Peyer's patch (tissue), 4 donors: Measurements from ENCODE around the gene ADAMTSL2. TPM values are rescaled to one million over a fixed set of nuclear protein-coding genes. Genes with fewer than 3 reads are reported as not detected.

Experiments
- DNase-seq, 3 donors: peaks; one replicate each; pipeline ENCODE4 v3.0.0-alpha.2; 2017 to 2019
- H3K27ac ChIP-seq, 4 donors: fragments of 200-600 bp; sonication (generic); one replicate each; pipeline ENCODE4 v1.5.1; 2016 to 2019
- H3K27me3 ChIP-seq, 2 donors: fragments of 200-600 bp; sonication (generic); one replicate each; pipeline ENCODE4 v1.5.1; 2019
- H3K36me3 ChIP-seq, 3 donors: fragments of 200-600 bp; sonication (generic); one replicate each; pipeline ENCODE4 v1.5.1; 2016 to 2019
- H3K4me1 ChIP-seq, 4 donors: fragments of 200-600 bp; sonication (generic); one replicate each; pipeline ENCODE4 v1.5.1; 2016 to 2019
- H3K4me3 ChIP-seq, 4 donors: fragments of 200-600 bp; sonication (generic); 1 replicate in 3 of 4; 2 replicates in 1 of 4; pipeline ENCODE4 v1.5.1; 2016 to 2019; ENCODE audit warnings: mild to moderate bottlenecking in 1 of 4
- H3K9me3 ChIP-seq, 4 donors: fragments of 200-600 bp; sonication (generic); one replicate each; pipeline ENCODE4 v1.5.1; 2016 to 2019; ENCODE audit warnings: mild to moderate bottlenecking in 1 of 4
- POLR2A ChIP-seq, 2 donors: fragments of 450-650 bp; IDR thresholded peaks; one replicate each; pipeline ENCODE4 v1.5.1; 2017; ENCODE audit warnings: antibody characterized with exemption in 2 of 2, mild to moderate bottlenecking in 2 of 2, moderate library complexity in 2 of 2
- total RNA-seq, 4 donors: library from RNA; depleted of rRNA; stranded (reverse); fragments of >200 nt; gene quantifications; one replicate each; pipeline ENCODE4 v1.1.0, GENCODE V29; 2016
- TF ChIP-seq, protein P1 (sequence below), 6 experiments: fragments of 450-650 bp in 4 of 6; fragments of 200-600 bp in 2 of 6; sonication (generic) in 1 of 6; IDR thresholded peaks; one replicate each; pipeline ENCODE4 v1.5.1; 2017 to 2019; ENCODE audit warnings: antibody characterized with exemption in 6 of 6, mild to moderate bottlenecking in 3 of 6, moderate library complexity in 1 of 6

The ADAMTSL2 gene
- total RNA-seq, 4 donors from 2014 or later = 0.40 to 14.0 (median 1.8) TPM

DNA sequence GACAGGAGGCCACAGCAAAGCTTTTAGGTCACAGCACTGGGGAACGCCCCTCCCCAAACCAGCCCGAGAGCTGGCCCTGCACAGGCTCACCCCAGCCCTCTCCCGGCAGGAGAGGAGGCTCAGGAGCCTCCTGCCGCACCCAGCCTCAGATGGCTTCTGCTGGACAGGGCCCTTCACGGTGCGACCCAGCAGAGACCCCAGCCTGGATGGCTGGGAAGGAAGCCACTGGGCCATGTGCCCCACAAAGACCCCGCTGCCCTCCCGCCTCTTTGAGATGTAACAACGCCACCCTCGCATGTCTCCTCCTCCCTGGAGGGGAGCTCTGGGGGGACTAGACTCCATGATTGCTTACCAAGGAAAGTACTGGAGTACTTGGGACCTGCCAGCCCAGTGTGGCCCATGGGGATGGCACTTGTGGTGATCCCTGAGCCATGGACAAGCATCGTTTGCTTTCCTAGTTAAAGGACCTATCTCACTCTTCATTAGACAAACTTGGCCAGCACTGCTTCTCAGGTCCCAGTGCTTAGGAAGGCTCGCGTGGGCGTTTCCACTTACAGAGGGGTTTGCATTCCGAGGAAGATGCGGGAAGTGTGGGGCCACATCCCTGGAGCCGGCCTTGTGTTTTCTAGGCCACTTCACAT lies 18.8 kb upstream of the ADAMTSL2 start:
- no peaks in the 10 kb centered on the region for H3K4me1 ChIP-seq
- H3K27me3 ChIP-seq = no peaks in the 10 kb centered on the region
- no peaks in the 10 kb centered on the region for H3K36me3 ChIP-seq
- no peak for TF ChIP-seq POLR2A (IDR thresholded peaks at IDR 0.05)
- TF ChIP-seq, protein P1, sequence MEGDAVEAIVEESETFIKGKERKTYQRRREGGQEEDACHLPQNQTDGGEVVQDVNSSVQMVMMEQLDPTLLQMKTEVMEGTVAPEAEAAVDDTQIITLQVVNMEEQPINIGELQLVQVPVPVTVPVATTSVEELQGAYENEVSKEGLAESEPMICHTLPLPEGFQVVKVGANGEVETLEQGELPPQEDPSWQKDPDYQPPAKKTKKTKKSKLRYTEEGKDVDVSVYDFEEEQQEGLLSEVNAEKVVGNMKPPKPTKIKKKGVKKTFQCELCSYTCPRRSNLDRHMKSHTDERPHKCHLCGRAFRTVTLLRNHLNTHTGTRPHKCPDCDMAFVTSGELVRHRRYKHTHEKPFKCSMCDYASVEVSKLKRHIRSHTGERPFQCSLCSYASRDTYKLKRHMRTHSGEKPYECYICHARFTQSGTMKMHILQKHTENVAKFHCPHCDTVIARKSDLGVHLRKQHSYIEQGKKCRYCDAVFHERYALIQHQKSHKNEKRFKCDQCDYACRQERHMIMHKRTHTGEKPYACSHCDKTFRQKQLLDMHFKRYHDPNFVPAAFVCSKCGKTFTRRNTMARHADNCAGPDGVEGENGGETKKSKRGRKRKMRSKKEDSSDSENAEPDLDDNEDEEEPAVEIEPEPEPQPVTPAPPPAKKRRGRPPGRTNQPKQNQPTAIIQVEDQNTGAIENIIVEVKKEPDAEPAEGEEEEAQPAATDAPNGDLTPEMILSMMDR (IDR thresholded peaks at IDR 0.05) = no peak
- H3K9me3 ChIP-seq = no peaks in the 10 kb centered on the region
- DNase-seq = no peak
- no peak overlapping the region for H3K4me3 ChIP-seq
- no peak overlapping the region for H3K27ac ChIP-seq

DNA sequence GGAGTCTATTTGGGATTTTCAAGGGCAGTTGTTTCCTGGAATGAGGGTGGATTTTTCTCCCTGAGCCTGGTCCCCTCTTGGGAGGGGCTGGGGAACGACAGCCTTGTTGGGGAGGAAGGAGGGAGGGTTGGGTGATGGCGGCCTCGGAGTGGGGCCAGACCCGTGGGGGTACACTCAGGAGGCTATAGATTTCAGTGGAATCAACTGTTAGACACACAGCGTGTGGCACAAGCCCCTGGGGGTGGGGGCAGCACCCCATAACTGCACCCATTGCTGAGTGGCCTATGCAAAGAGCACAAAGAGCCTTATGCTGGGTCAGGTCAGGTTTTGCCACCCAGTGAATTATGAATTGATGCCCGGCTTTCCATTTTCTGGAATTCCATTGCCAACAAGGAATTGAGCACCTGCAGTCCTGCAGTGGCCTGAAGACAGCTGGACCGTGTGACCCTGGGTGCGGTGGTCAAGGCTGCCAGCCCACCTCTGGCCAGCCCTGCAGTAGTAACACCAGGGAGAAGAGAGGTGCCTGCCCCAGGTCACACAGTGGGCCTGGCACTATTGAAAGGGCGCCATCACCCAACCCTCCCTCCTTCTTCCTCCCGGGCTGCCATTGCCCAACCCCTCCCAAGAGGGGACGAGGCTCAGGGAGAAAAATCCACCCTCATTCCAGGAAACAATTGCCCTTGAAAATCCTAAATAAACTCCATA lies 18.1 kb upstream of the ADAMTSL2 start:
- no peak for DNase-seq
- H3K27ac ChIP-seq = no peak overlapping the region
- H3K4me3 ChIP-seq = no peak overlapping the region
- H3K36me3 ChIP-seq = no peaks in the 10 kb centered on the region
- H3K4me1 ChIP-seq = no peaks in the 10 kb centered on the region
- no peaks in the 10 kb centered on the region for H3K27me3 ChIP-seq
- H3K9me3 ChIP-seq = no peaks in the 10 kb centered on the region
- TF ChIP-seq, protein P1 (IDR thresholded peaks at IDR 0.05) = no peak
- TF ChIP-seq POLR2A (IDR thresholded peaks at IDR 0.05) = no peak

DNA sequence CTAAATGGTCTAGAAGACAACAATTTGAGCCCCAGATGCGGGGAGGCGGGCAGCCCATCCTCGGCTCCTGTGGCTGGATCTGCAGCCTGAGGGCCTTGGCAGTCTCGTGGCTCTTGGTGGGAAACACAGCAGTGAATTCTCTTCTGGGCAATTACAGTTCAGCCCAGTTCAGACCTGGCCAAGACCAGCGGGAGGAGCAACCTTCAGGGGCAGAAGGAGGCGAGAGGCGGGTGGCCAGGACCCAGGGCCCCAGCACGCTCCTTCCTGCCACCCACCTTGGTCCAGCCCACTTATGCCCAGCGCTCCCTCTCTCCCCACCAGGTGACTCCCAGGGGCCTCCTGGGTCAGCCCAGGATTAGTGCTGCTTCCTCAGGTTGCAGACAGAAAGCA lies 17.5 kb upstream of the ADAMTSL2 start:
- Histone ChIP-seq H3K4me3 (no peak overlapping the region), H3K9me3 (no peaks in the 10 kb centered on the region), H3K27ac (no peak overlapping the region), H3K27me3 (no peaks in the 10 kb centered on the region), H3K36me3 (no peaks in the 10 kb centered on the region), H3K4me1 (no peaks in the 10 kb centered on the region)
- no peak for DNase-seq
- TF ChIP-seq, protein P1 (IDR thresholded peaks at IDR 0.05) = no peak
- TF ChIP-seq POLR2A (IDR thresholded peaks at IDR 0.05) = no peak

GRCh38 chr9:133517711-133518110 lies 16.8 kb upstream of the ADAMTSL2 start:
- Histone ChIP-seq H3K9me3 (no peaks in the 10 kb centered on the region), H3K27ac (no peak overlapping the region), H3K4me3 (no peak overlapping the region), H3K36me3 (no peaks in the 10 kb centered on the region), H3K4me1 (no peaks in the 10 kb centered on the region), H3K27me3 (no peaks in the 10 kb centered on the region)
- DNase-seq = no peak
- TF ChIP-seq POLR2A (IDR thresholded peaks at IDR 0.05) = no peak
- TF ChIP-seq, protein P1 (IDR thresholded peaks at IDR 0.05) = no peak

DNA sequence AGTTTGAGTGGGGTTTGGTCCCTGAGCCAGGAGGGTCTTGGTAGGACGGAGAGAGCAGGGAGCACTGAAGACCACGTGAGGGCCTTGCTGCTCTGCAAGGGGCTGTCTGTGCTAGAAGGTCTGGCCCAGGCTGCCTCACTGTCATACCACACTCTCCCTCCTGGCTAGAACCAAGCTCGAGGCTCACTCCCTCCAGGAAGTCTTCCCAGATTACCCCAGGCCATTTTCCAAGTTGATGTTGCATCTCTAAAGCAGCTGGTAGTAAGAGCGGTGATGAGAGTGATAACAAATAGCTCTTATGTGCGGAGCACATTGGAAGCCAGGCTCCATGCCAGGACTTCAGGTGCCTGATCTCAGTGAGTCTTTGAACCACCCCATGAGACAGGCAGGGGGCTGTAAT lies 16.3 kb upstream of the ADAMTSL2 start:
- Histone ChIP-seq H3K27me3 (no peaks in the 10 kb centered on the region), H3K27ac (no peak overlapping the region), H3K4me1 (no peaks in the 10 kb centered on the region), H3K36me3 (no peaks in the 10 kb centered on the region), H3K4me3 (no peak overlapping the region), H3K9me3 (no peaks in the 10 kb centered on the region)
- no peak for DNase-seq
- TF ChIP-seq POLR2A (IDR thresholded peaks at IDR 0.05) = no peak

GRCh38 chr9:133518706-133519449 lies 15.6 kb upstream of the ADAMTSL2 start:
- Histone ChIP-seq H3K4me1 (no peaks in the 10 kb centered on the region), H3K27ac (no peak overlapping the region), H3K27me3 (no peaks in the 10 kb centered on the region), H3K4me3 (no peak overlapping the region), H3K36me3 (no peaks in the 10 kb centered on the region), H3K9me3 (no peaks in the 10 kb centered on the region)
- TF ChIP-seq, protein P1 (IDR thresholded peaks at IDR 0.05) = no peak
- TF ChIP-seq POLR2A (IDR thresholded peaks at IDR 0.05) = no peak
- no peak for DNase-seq
